Measurements from ENCODE around the gene TBCK.

- TF ChIP-seq TAF1 (IDR thresholded peaks at IDR 0.05; ENCODE audit: borderline replicate concordance, low read depth, low read length) (no peak), POLR2A (IDR thresholded peaks at IDR 0.05; ENCODE audit: low read depth, low read length) (no peak)
Observed at GRCh38 chr4:106305435-106306055, 10.5 kb downstream of the TBCK start.
